Right lobe of liver (tissue), 6 donors: Measurements from ENCODE around the gene NDUFAF2. TPM values are rescaled to one million over a fixed set of nuclear protein-coding genes. Genes with fewer than 3 reads are reported as not detected.

Source experiments
- ATAC-seq, 4 donors: fragments of 200-7000 bp; cut with Tn5 transposase; one replicate each; pipeline ENCODE4 v1.9.1; 2020; ENCODE audit warnings: mild to moderate bottlenecking in 4 of 4, moderate library complexity in 4 of 4
- DNase-seq, 3 donors: peaks; one replicate each; pipeline ENCODE4 v3.0.0-alpha.2; 2020
- H3K27ac ChIP-seq, 3 donors: fragments of 200-600 bp; one replicate each; pipeline ENCODE4 v1.8.0; 2022
- H3K27me3 ChIP-seq, 2 donors: fragments of 200-600 bp; one replicate each; pipeline ENCODE4 v1.8.0; 2022
- H3K36me3 ChIP-seq, 4 donors: fragments of 200-600 bp; sonication (generic) in 1 of 4; one replicate each; pipeline versions ENCODE4 v1.5.1 to v1.8.0; 2017 to 2022; ENCODE audit warnings: control low read depth in 1 of 4
- H3K4me1 ChIP-seq, 4 donors: fragments of 200-600 bp; sonication (generic) in 1 of 4; one replicate each; pipeline versions ENCODE4 v1.5.1 to v1.8.0; 2017 to 2022; ENCODE audit warnings: control low read depth in 1 of 4
- H3K4me3 ChIP-seq, 3 donors: fragments of 200-600 bp; one replicate each; pipeline ENCODE4 v1.8.0; 2022
- H3K9me3 ChIP-seq, 4 donors: fragments of 200-600 bp; sonication (generic) in 1 of 4; one replicate each; pipeline versions ENCODE4 v1.5.1 to v1.8.0; 2017 to 2022; ENCODE audit warnings: control low read depth in 1 of 4
- POLR2A ChIP-seq: fragments of 450-650 bp; IDR thresholded peaks from one replicate; pipeline ENCODE4 v1.6.1; 2017; ENCODE audit warnings: antibody characterized with exemption, mild to moderate bottlenecking
- WGBS: methylation state at CpG from one replicate; pipeline ENCODE4 v1.1.6; 2018; ENCODE audit warnings: low coverage, low lambda C conversion rate; ENCODE audit not compliant: insufficient coverage; ENCODE audit errors: missing lambda C conversion rate; 5-methylcytosine and 5-hydroxymethylcytosine counted together
- intact Hi-C, 2 donors: fragments of 100-400 bp; cut with DNase I; formaldehyde crosslinking; loops; one replicate each; pipeline versions ENCODE4 v1.11.2 to v1.14.1; 2022
- total RNA-seq, 6 experiments: library from RNA; depleted of rRNA in 2 of 6; stranded (reverse); fragments of >200 nt in 2 of 6; fragmentation: NEBNext Ultra II Directional in 3 of 6; extraction: Animal tissue kit (Norgen Biotek cat#: 25700) in 3 of 6; gene quantifications; one replicate each; pipeline versions ENCODE4 v1.1.0 to v1.2.4, GENCODE V29; 2016 to 2023
- TF ChIP-seq, protein P1 (sequence below), 4 donors: fragments of 200-600 bp in 3 of 4; fragments of 450-650 bp in 1 of 4; IDR thresholded peaks; one replicate each; pipeline versions ENCODE4 v1.5.1 to v1.8.0; 2016 to 2022; ENCODE audit warnings: antibody characterized with exemption in 4 of 4, mild to moderate bottlenecking in 2 of 4
- donor health status: DM: no; HTN: yes; CAD: no.
- donor health status: DM: no; HTN: no; CAD: no.
- donor health status: DM: no; HTN: no; CAD: no.
- donor health status: DM: no; HTN: yes; CAD: no.
- donor health status: DM: no; HTN: yes; CAD: no.

The NDUFAF2 gene
- total RNA-seq, 6 experiments from 2014 or later: 8.4 to 30.1 (median 11.8) TPM

DNA sequence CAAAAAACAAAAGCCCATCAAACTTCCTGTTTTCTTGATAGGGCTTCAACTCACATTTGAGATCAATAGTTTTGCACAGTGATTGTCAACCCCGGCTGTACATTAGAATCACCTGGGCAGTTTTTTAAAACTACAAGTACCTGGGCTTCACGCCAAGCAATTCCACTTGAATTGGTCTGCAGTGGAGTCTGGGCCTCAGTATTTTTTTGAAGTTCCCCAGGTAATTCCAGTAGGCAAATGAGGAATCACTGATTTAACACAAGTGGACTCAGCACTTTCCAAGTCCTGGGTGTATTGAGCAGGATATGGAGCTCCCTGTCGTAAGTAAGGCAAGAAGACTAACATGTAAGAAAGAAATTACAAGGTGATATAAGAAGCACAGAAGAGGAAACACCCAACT, 232.1 kb downstream of the NDUFAF2 start:
- Histone ChIP-seq H3K27ac (no peak overlapping the region), H3K36me3 (no peaks in the 10 kb centered on the region), H3K4me1 (no peaks in the 10 kb centered on the region), H3K27me3 (no peaks in the 10 kb centered on the region), H3K4me3 (no peak overlapping the region), H3K9me3 (no peaks in the 10 kb centered on the region)
- intact Hi-C loops: no loop called here
- no peak for TF ChIP-seq POLR2A
- TF ChIP-seq, protein P1, sequence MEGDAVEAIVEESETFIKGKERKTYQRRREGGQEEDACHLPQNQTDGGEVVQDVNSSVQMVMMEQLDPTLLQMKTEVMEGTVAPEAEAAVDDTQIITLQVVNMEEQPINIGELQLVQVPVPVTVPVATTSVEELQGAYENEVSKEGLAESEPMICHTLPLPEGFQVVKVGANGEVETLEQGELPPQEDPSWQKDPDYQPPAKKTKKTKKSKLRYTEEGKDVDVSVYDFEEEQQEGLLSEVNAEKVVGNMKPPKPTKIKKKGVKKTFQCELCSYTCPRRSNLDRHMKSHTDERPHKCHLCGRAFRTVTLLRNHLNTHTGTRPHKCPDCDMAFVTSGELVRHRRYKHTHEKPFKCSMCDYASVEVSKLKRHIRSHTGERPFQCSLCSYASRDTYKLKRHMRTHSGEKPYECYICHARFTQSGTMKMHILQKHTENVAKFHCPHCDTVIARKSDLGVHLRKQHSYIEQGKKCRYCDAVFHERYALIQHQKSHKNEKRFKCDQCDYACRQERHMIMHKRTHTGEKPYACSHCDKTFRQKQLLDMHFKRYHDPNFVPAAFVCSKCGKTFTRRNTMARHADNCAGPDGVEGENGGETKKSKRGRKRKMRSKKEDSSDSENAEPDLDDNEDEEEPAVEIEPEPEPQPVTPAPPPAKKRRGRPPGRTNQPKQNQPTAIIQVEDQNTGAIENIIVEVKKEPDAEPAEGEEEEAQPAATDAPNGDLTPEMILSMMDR (IDR thresholded peaks at IDR 0.05): no peak
- DNase-seq (no peak), ATAC-seq (no peak)
- 84% methylated on average over 3 of the region's 3 CpGs for WGBS

DNA sequence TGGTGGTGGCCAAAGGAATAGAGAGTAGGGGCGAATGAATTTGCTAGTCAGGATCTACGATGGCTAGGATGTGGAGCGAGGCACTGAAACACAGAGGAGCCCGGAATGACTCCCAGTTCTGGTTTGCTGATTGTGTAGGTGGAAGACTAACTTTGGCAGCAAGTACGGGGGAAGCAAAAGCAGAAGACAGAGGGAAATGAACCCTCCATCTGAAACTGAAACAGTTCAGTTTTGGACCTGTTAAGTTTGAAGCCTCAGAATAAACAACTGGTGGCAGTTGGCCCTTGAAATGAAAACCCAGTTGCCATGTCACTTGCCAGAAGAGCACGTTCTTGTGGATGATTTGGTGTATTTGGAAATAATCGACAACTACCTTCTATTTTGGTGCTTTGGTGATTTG, 232.7 kb downstream of the NDUFAF2 start:
- TF ChIP-seq POLR2A: no peak
- TF ChIP-seq, protein P1 (IDR thresholded peaks at IDR 0.05): no peak
- no peak overlapping the region for H3K27ac ChIP-seq
- H3K36me3 ChIP-seq: no peaks in the 10 kb centered on the region
- ATAC-seq (peak in 3 of 4 donors; percentile 16 to 60 (median 27)), DNase-seq (no peak)
- WGBS: 81% methylated on average over 6 of the region's 7 CpGs
- intact Hi-C loops: no loop called here
- no peaks in the 10 kb centered on the region for H3K27me3 ChIP-seq
- H3K9me3 ChIP-seq: no peaks in the 10 kb centered on the region
- H3K4me3 ChIP-seq: no peak overlapping the region
- H3K4me1 ChIP-seq: no peaks in the 10 kb centered on the region

DNA sequence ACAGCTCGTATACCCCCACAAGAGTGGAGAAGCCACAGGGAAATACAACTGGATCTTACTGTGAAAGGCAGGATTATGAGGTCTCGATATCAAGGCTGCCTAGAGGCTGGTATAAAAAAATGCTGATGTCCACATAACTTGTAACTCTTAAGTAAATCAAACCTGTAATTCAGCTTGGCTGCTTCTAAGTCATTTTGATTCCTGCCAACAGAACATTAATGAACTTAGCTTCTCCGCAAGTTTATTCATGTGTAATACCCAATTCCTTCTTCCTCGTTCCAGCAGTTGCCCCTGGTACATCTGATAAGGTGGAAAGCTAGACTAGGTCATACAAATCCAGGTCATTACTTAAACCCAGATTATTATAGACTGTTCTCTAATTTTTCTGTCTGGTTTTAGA, 233.7 kb downstream of the NDUFAF2 start:
- H3K4me1 ChIP-seq: no peaks in the 10 kb centered on the region
- no peak overlapping the region for H3K27ac ChIP-seq
- TF ChIP-seq, protein P1 (IDR thresholded peaks at IDR 0.05): no peak
- TF ChIP-seq POLR2A: no peak
- no peak for DNase-seq
- H3K9me3 ChIP-seq: no peaks in the 10 kb centered on the region
- no peak overlapping the region for H3K4me3 ChIP-seq
- 86% methylated on average over 4 of the region's 4 CpGs for WGBS
- no peaks in the 10 kb centered on the region for H3K27me3 ChIP-seq
- H3K36me3 ChIP-seq: no peaks in the 10 kb centered on the region
- intact Hi-C loops: no loop called here
- ATAC-seq: no peak

DNA sequence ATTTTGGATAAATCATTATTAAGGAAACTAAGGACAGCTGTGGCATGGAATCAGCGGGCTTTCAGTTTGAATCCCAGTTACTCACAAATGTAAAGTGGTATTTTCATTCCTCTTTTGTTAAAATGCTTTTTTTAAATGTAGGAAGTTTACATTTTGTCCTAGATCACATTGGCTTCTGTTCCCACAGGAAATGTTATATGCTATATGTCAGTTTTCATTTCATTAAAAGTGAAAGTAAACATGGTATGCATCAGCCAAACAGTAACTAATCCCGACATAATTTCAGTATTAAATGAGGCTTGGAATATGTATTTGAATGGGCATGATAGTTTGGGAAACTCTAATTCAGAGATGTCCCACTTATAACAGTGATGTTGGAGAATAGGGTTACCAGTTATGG, 235.9 kb downstream of the NDUFAF2 start:
- DNase-seq: no peak
- Histone ChIP-seq H3K36me3 (no peaks in the 10 kb centered on the region), H3K4me1 (no peaks in the 10 kb centered on the region), H3K9me3 (no peaks in the 10 kb centered on the region), H3K27ac (no peak overlapping the region), H3K27me3 (no peaks in the 10 kb centered on the region), H3K4me3 (no peak overlapping the region)
- 50% methylated on average over 2 of the region's 2 CpGs for WGBS
- no peak for TF ChIP-seq POLR2A
- TF ChIP-seq, protein P1 (IDR thresholded peaks at IDR 0.05): no peak
- ATAC-seq: no peak
- intact Hi-C loops: no loop called here

DNA sequence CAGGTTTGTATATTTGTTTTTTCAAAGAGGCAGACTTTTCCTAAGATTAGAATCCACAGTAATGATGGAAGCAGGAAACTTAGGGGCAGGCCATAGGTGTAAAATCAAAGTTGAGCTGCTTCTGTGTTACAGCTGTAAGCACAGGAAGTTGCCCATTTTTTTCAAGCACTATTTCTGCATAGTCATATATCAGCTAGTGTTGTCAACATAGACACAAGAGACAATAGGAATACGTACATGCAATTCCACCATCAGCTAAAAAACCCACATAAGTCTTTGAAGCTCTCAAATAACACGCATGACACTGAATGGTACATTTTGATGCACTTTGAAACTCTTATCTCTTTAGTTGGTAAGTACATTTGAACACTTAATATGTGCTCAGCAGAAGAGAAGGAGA, 237.4 kb downstream of the NDUFAF2 start:
- DNase-seq (no peak), ATAC-seq (peak in 3 of 4 donors; percentile 52 to 58 (median 56))
- no peaks in the 10 kb centered on the region for H3K9me3 ChIP-seq
- no peaks in the 10 kb centered on the region for H3K27me3 ChIP-seq
- TF ChIP-seq, protein P1 (IDR thresholded peaks at IDR 0.05): no peak
- TF ChIP-seq POLR2A: no peak
- no peak overlapping the region for H3K4me3 ChIP-seq
- H3K27ac ChIP-seq: no peak overlapping the region
- no peaks in the 10 kb centered on the region for H3K4me1 ChIP-seq
- intact Hi-C loops: no loop called here
- H3K36me3 ChIP-seq: no peaks in the 10 kb centered on the region
- 60% methylated on average over 2 of the region's 2 CpGs for WGBS
